ENCODE measurements around the gene ETV4.

ETV4 gene

DNA sequence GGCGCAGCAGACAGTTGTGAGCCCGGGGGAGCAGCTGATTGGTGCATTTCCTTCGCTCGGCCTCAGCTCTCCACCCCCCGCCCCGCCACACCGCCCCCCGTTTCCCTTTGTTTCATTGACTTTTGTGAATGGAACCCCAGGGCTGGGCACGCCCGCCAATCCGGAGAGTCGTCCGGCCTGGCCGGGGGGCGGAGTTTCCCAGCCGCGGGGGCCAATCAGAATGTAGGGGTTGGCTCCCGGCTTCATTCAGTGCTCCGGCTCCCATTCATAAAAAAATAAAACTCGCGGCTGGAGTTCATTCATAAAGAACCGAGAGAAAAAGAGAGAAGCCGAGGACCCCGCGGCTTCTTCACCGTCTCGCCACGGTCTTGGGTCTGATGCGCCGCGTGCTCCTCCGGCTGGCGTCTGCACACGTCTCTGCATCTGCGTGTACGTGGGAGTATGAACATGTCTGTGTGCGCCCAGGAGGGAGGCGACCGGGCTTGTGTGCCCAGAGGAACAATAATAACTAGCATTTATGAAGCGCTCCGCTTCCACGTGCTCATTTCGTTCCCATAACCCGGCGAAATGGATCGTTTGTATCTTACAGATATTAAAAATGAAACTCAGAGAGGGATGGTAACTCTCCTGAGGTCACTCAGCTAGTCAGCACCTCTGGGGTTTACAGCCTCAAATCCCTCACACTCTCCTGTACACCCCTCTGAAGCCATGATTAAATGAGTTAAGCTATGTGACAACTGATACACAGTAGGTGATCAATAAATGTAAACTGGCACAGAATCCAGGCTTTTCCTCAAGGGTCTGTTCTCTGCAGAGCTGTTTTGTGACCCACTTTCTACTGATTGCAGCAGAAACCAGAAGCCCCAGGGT, at the start of gene ETV4:
TSS of gene ETV4 (minus strand) at position 22 of the 870 bp plus-strand sequence. CDS start 723 bp downstream, outside the sequence.
- peak; percentile 77 for DNase-seq

DNA sequence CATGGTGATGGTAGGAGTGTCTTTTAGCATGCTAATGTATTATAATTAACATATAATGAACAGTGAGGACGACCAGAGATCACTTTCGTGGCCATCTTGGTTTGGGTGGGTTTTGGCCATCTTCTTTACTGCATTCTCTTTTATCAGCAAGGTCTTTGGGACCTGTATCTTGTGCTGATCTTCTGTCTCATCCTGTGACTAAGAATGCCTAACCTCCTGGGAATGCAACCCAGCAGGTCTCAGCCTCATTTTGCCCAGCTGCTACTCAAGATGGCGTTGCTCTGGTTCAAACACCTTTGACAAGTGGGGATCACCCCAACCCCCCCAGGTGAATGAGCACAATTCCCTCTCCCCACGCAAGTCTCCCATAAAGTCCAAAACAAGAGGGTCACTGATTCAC, 49.3 kb upstream of the ETV4 start:
- no peak for DNase-seq

DNA sequence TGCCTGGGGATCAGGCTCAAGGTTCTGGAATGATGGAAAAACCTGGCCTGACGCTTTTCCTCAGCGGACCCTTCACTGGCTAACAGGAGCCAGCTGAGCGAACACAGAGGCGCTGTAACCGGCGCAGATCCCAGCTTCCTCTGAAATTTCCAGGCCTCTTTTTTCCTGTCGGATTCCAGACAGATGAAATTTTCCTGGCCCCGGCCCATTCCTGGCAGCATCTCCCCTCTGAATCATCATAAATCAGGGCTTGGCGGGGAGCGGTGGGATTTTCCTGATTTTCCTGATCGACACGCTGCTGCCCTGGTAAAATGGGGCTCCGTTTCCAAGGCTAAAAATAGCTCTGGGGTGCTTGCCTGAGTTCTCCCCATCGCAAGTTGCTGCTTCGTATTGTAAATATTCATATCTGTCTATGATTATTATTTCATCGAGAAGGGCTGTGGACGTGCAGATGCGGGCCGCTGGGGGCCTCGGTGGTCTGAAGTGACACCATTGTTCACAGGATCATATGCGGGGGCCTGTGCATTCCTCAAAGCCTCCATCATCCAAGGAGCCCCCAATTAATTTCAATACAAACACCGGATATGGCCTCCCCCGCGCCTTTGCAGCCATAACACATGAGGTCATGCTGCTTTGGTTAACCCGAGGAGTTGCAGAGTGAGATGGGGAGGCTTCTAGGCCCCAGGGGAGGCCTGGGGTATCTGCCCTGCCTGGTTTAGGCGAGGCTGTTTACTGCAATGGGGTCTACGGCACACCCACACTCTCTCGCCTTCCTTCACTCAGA, 45.8 kb upstream of the ETV4 start:
- no peak for DNase-seq

DNA sequence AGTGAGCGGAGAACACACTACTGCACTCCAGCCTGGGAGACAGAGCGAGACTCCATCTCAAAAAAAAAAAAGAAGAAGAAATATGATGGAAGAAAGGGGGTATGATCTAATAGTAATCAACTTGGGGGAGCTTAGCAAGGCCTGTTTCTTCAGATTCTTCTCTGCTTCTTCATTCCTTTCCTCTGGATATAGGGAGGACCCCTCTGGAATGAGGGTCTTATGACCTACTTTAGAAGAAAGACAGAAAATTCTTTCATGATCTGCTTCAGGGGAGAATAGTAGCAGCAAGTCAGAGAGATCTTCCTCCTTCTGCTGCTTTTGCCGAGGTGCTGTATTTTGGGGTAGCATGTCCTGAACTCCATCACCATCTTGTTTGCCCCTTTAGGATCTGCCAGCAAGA, 44.9 kb upstream of the ETV4 start:
- DNase-seq: no peak

DNA sequence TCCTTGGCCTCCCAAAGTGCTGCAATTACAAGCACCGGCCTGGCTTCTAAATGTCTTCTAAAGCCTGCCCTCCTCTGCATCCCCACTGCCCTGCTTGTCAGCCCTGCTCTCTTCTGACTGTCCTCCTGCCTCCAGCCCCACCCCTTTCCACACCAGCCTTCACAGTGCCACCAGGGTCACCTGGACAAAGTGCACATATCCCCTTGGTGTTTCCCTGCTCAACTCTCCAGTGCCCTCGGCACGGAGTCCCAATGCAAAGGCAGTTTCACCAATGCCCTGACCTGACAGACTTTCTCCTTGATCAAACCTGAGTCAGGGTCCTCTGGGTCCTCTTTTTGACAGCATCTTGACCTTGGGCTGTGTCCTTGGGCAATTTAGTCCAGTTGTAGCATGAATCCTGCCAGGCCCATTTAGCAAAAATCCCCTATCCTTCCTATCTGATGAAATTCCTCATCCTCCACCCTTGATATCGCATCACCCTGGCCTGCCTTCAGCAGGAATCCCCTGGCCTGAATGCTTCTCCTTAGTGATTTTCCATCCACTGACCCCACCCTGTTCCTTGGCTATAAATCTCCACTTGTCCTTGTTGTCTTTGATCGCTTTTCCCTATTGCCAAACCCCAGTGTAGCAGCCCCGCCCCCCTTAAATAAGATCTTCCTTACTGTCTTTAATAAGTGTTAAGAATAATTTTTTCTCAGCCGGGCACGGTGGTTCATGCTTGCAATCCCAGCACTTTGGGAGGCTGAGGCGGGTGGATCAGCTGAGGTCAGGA, 42.7 kb upstream of the ETV4 start:
- no peak for DNase-seq

DNA sequence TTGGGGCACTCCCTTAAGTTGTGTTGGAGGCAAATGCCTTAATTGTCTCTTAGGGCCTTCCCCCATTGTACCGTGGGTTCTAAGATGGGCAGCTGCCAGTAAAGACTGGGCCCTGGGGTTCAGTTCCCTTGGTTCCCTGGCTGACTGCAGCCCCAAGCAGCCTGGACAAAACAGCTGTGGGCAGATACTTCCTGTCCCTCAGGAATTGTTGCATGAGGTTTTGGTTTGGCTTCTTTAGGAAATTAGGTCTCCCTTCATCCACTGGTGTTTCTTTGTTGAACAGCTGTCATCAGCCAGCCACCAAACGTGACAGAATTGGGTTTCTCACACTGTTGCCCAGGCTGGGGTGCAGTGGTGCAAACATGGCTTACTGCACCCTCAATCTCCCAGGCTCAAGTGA, 42.0 kb upstream of the ETV4 start:
- DNase-seq: no peak

DNA sequence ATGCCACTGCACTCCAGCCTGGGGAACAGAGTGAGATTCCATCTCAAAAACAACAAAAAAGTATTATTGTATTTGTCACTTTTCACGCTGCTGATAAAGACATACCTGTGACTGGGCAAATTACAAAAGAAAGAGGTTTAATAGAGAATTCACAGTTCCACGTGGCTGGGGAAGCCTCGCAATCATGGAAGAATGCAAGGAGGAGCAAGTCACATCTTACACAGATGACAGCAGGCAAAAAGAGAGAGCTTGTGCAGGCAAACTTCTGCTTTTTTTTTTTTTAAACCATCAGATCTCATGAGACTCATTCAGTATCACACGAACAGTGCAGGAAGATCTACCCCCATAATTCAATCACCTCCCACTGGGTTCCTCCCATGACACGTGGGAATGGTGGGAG, 41.5 kb upstream of the ETV4 start:
- no peak for DNase-seq

DNA sequence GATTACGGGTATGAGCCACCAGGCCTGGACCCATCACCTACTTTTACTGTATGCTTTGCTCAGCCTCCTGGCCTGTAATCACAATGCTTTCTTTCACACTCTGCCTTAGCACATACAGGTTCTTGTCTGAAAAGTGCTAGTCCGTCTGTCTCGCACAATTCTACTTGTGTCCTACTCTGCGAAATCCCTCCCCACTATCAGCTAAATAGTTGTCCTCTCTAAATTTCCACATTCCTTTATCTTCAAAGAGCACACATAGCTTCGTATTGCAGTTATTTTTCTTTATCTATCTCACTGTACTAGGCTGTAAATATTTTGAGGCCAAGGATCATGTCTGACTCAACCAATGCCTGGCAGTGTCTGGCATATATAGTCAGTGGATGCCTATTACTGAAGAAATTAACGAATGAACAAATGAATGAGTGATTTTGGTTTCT, 38.5 kb upstream of the ETV4 start:
- no peak for DNase-seq

DNA sequence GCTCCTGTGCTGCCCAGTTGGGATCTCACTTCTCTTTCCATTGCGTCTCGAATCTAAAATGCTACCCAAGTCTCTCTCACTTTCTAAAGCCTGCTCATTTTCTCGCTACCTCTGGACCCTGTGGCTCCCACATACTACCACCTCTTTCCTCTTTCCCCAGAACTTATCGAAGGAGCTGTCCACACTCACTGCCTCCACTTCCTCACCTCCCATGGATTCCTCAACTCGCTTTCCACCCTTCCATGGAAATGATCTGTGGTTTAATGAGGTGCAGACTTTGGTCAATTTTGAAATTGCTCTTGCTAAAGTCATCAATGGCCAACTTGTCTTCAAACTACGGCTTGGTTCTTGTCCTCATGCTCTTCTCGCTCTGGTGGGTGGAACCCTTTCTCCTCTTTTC, 37.2 kb upstream of the ETV4 start:
- DNase-seq: no peak

DNA sequence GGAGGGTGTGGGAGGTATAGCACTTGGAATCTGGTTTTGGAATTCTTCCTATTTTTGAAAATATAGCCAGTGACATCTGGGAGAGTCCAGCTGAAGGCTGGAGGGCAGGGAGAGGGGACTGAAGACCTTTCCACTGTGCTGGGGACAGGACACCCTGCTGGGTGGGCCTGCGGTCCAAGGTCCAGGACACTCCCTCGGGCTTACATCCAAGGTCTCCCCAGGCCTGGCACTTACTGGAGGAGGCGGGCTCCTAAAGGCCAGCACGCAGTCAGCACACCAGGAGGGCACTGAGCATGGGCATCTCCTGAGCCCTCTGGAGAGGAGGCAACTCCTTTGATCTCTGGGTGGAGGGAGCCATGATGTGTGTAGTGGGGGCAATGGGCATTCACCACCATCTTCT, 35.5 kb upstream of the ETV4 start:
- no peak for DNase-seq

DNA sequence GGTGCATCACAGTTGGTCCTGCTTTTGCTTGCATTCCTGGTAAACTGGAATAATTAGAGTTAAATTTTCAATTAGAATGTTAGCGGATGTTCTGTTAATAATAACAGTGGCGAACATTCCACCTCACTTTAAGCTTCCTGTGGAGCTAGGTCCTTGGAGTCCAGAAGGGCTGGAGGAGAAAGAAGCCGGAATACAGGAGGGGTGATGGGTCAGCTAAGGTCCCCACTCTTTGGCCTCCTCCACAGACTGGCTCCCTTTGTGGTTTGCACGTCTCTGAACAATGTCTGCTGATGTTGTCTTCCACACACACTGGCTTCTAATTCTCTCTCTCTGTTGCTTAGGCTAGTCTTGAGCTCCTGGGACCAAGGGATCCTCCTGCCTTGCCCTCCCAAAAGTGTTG, 35.0 kb upstream of the ETV4 start:
- no peak for DNase-seq

DNA sequence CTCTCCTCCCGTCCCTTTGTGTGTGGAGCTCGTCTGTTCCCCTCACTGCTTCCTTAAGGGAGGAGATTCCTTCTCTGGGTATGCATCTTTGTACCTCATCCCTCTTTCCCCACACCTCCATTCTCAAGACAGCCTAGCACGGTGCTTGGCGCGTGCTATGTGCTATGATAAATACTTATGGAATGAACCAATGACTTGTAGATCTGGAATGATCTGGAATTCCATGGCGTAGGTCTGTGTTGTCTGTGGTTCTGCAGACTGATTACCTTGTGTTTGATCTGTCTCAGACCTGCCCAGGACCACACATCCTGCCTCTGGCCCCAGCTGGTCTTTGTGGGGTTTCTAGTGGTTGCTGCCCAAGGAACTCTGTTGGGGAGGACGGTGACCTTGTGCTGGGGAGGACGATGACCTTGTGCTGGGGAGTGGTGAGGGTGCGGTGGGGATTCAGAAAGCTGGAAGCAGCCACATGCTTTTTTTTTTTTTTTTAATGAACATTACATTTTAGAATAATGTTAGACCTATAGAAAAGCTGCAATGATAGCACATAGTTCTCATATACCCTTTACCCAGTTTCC, 33.5 kb upstream of the ETV4 start:
- no peak for DNase-seq

DNA sequence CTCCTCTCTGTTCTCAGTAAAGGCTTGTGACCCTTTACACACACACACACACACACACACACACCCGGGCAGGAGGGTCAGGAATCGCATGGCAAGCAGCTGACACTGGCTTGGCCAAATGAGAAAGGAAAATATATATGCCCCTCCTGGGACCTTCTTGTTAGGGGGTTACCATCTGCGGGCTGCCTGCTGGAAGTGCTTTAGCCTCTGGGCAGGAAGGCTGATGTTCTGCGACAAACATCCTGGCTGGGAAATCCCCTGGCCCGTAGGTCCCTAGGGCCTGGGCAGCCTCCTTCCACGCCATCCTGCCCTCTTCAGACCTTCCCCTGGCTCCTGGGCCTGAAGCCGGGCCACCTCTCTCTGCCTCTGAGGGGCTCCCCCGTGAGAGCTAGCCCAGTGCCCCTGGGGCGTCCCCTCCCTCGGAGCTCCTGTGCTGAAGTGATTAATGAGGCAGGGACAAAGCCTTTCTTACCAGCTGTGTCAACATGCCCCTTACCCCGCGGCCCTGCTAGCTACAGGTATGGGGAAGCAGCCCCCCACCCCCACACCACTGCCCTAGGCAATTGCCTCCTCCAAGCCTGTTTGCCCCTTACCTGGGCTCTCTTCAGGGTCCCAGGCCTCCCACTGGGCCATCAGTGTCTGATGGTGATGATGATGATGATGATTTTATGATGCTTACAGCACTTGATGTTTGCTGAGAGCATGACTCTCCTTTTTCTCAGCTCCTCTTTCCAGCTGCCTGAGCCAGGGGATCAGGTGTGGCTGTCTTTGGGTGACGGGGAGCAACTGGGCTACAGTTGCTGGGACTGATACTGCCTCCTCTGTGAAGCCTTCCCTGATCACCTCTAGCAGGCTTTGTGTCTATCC, 32.8 kb upstream of the ETV4 start:
- peak; percentile 12 for DNase-seq

DNA sequence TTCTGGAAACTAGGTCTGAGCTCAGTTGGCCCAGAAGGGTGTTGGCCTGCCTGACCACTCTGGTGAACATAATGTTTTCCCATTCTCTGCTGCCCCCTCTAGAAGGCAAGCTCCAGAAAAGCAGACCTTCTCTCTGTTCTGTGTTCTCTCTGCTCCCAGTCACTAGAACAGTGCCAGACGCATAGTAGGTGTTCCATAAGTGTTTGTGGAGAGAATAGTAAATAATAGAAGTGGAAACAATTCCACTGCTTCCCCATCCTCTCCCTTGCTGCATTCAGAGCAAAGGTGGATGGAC, 32.2 kb upstream of the ETV4 start:
- no peak for DNase-seq

DNA sequence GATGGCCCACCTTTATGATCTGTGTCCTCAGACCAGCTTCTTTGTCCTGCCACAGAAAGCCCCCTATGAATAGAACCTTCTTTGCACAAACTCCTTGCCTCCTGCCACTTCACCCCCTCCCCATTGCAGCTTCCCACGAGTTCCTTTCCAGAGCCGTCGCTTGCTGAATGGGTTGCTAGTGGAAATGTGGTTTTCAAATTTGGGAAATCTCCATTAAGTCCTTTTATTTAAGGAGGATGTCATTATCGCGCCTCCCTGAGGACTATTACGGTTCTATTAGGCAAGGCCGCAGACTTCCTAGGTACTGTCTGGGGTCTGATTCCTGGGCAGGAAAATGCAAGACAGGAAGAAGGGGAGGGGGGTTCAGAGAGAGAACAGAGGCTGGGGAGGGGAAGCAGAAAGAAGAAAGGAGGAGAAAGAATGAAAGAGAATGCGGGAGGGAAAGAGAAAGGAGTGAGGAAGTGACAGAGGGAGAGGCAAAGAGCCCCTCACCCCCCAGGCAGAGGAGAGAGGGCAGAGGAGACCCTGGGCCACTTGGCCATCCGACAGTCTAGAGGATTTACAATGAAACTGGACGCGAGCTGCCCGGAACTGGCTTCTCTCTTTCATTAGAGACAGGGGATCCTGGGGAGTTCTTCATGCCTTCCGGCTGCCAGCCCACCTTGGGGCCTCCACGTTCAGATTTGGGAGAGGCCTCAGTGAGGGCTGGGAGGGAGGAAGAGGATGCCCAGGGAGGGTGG, 31.7 kb upstream of the ETV4 start:
- DNase-seq: no peak

DNA sequence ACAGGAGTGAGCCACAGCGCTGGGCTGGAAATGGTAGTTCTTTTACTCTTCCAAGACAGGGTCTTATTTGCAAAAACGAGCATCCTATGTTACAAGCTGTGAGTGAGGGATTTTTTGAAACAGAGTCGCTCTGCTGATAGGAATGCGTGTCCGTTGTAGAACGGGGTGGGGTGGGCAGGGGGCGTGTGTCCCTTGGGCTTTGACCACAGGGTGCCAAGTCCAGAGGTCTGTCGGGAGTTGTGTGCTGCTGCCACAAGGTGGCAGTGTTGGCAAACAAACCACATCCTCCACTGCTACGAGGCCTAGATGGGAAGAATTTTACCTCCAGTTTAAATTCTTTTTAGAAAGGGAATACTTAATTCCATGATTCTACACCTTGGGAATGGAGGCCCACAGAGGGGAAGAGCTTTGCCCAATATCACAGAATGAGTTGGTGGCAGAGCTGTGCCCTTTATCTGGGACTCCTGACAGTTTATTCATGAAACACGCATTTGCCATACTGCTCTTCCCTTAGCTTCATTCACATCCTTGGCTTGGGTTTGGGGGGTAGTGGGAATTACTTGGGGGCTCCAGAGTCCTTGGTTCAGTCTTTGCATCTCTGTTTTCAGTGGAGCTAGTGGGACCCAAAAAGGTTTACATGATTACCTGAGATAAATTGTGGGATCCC, 30.6 kb upstream of the ETV4 start:
- DNase-seq: peak; percentile 56

DNA sequence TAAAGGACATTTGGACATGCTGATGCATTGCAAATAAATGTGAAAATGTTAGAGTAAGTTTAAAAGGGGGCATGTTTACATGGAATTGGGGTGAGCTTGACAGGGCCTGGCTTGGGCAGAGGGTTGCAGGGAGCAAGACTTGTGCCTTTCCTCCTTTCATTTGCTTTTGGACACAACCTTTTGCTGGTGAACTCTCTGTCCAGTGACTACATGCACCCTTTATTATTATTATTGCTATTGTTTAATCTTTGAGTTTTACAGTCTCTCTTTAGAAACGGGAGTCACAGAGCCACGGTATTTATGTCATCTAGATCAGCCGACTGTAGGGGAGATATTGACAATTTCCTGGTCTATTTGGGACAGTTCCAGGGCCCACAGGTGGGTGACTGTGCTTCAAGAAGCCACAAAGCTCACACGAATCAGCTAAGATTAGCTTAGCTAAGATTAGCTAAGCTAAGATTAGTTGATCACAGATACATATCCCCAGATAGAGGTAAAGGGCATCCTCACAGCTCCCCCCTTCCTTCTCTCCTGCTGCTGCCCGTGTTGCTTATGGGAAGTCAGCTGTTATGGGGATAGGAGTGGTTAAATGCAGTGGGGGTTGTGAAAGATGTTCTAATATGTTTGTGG, 28.9 kb upstream of the ETV4 start:
- no peak for DNase-seq

DNA sequence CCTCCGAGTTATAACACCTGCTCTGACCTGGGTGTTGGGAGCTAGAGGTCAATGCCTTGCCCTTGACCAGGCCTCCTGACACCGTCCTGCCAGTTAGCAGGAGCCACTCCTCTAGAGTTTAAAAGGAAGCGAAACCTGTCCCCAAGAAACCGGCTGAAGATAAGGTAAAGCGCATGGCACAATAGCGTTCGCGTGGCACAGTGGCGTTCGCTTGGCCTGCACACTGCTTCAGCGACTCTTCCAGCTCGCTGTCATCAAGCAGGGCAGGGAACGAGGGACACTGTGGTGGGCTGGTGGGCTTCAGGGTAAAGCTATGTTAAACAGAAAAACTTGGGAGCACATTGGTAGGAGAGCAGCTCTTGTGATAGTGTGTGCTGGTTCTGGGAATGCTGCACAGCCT, 28.2 kb upstream of the ETV4 start:
- DNase-seq: no peak

DNA sequence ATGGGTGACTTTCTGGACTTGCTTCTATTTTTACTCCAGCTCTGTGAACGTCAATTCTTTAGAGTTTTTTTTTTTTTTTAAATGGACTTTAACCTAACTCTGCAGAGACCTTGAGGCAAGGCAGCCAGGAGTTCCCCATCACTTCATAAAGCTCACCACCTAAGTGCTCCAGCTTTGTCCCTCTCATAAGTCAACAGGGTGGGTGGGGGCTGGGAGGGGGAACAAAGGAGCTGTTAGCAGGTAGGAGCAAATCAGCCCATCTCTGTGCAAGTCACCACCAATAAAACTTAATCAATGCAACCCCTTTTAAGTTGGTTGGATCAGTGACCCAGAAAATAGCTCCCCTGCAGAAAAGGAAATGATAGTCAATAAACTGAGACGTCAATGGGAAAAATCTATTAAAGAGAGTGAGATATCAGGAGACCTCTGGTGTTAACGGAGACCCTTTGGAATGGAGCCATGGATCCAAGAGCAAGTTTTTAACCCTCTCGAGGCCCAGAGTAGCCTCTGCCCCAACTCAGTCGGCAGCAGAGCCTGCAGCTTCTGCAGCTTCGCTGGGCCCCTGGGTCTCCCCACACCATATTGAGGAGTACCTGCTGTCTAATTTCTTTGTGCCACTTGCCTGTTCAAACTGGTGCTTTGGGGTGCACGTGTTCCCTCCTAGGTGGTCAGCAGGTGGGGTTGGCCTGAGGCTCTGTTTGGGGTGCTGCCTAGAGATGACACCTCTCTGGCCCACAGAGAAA, 27.6 kb upstream of the ETV4 start:
- no peak for DNase-seq
